Gastrocnemius medialis (tissue), 4 donors: Measurements from ENCODE around the gene PRSS1.

Experiments
- CTCF ChIP-seq, 5 experiments: fragments of 450-650 bp in 3 of 5; fragments of 200-600 bp in 2 of 5; sonication (generic) in 2 of 5; IDR thresholded peaks in 4 of 5; conservative IDR thresholded peaks in 1 of 5; 1 replicate in 4 of 5; 2 replicates in 1 of 5; pipeline ENCODE4 v1.5.1; 2016 to 2019; ENCODE audit warnings: antibody characterized with exemption in 5 of 5, mild to moderate bottlenecking in 3 of 5, moderate library complexity in 3 of 5
- POLR2A ChIP-seq, 2 donors: fragments of 450-650 bp; IDR thresholded peaks; one replicate each; pipeline ENCODE4 v1.6.1; 2017; ENCODE audit warnings: antibody characterized with exemption in 2 of 2, mild to moderate bottlenecking in 2 of 2, moderate library complexity in 2 of 2

- TF ChIP-seq CTCF (IDR thresholded peaks at IDR 0.05 in 4 of 5, conservative IDR thresholded peaks at IDR 0.05 in 1 of 5) (no peak), POLR2A (IDR thresholded peaks at IDR 0.05) (no peak)
Measured at GRCh38 chr7:142774826-142775225, 25.6 kb downstream of the PRSS1 start.
